Measurements from ENCODE around the gene KIRREL3. TPM values are rescaled to one million over a fixed set of nuclear protein-coding genes. Genes with fewer than 3 reads are reported as not detected.

Gene KIRREL3
- total and polyA plus RNA-seq, 4 donors = 0.90 TPM; not detected in 3

DNA sequence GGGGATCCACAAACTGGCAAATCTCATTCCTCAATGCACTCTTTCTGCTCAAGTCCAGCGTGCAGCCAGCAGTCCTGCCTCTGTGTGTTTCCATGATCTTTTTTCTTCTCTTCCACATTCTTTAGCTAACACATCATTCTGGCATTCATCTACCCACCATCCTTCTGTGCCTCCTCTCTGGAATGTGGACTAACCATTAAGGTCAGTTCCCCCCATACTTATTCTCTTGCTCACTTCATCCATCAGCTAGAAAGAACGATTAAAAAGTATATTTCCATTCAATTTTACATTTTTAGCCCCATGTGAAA is 7.8 kb downstream of the KIRREL3 start:
- 10 to 15% methylated on average over 2 of the region's 2 CpGs for WGBS, 2 donors
- no peaks in the 10 kb centered on the region for H3K27me3 ChIP-seq (ENCODE audit: control insufficient read depth in 1 of 2, insufficient read depth in 2 of 2, low read length in 1 of 2)
- H3K9me3 ChIP-seq (ENCODE audit: control insufficient read depth, low read length) = no peaks in the 10 kb centered on the region
- intact Hi-C loops (cut with DNase I) = loop anchor here in 1 of 2 donors (5.0 kb wide), 1 partner anchor 550 kb away; no protein-coding TSS in a partner anchor
- no peaks in the 10 kb centered on the region for H3K4me1 ChIP-seq (ENCODE audit: control insufficient read depth in 1 of 2, insufficient read depth in 2 of 2, low read length in 2 of 2)
- no peak overlapping the region for H3K4me3 ChIP-seq (ENCODE audit: low read length in 2 of 2)
- DNase-seq (no peak), ATAC-seq (ENCODE audit: low FRiP score) (no peak)
- no peak overlapping the region for H3K27ac ChIP-seq (ENCODE audit: low read depth in 1 of 2, low read length in 2 of 2)
- H3K36me3 ChIP-seq (ENCODE audit: control insufficient read depth in 1 of 2, insufficient read depth in 2 of 2, low read length in 1 of 2) = no peaks in the 10 kb centered on the region

DNA sequence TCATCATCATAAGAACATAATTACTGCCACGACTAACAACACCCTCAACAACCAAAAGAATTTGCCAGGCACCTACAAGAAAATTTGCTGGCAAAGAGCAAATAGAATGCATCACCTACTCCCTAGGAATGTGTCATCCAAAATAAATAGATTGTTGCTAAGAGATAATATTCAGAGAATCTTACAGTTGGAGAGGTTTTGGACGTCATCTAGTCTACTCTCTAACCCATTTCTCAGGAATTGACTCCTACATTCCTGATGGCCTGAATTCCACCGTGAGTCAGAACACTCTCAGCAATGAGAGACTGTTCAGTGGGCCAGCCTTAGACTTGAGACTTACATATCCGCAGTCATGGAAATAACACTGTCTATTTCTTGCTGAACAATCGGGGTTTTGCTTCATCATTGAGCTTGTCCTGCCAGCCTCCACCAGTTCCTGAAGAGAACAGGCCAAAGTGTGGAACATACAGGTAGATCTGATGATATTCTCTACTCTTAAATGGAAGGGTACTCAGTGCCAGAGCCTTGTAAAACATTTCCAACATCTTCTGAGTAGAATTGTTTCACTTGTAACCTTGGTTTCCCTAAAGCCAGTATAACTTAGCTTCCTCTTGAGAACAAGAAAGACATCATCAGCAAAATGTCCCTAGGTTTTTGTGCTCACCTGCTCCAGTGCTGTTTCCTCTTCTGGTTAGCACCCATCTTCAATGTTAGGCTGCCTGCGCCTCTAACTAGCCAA is 8.3 kb downstream of the KIRREL3 start:
- H3K36me3 ChIP-seq (ENCODE audit: control insufficient read depth in 1 of 2, insufficient read depth in 2 of 2, low read length in 1 of 2) = no peaks in the 10 kb centered on the region
- no peaks in the 10 kb centered on the region for H3K27me3 ChIP-seq (ENCODE audit: control insufficient read depth in 1 of 2, insufficient read depth in 2 of 2, low read length in 1 of 2)
- no peak overlapping the region for H3K27ac ChIP-seq (ENCODE audit: low read depth in 1 of 2, low read length in 2 of 2)
- no peaks in the 10 kb centered on the region for H3K4me1 ChIP-seq (ENCODE audit: control insufficient read depth in 1 of 2, insufficient read depth in 2 of 2, low read length in 2 of 2)
- H3K9me3 ChIP-seq (ENCODE audit: control insufficient read depth, low read length) = no peaks in the 10 kb centered on the region
- 58 to 66% methylated on average over 6 of the region's 6 CpGs for WGBS, 2 donors
- no peak overlapping the region for H3K4me3 ChIP-seq (ENCODE audit: low read length in 2 of 2)
- no peak for ATAC-seq (ENCODE audit: low FRiP score)
- intact Hi-C loops (cut with DNase I) = loop anchor here in 1 of 2 donors (5.0 kb wide), 1 partner anchor 550 kb away; no protein-coding TSS in a partner anchor
- DNase-seq = no peak

DNA sequence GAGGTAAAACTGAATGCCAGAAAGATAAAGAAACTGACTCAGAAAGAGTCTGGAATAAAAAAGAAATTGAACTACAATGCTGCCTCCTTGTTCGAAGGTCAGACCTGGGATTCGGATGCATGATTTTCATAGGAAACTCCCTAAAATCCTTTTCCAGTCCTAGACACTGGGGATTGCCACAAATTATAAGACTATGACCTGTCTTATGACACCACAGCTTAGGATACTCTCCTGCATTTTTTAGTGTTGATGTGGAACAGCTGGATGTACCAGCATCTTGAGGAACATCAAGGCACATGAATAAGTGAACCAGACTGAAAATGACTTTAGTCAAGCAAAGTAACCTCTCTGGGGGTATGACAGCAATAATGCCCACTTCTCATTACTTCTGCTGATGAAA is 9.0 kb downstream of the KIRREL3 start:
- Histone ChIP-seq H3K27me3 (ENCODE audit: control insufficient read depth in 1 of 2, insufficient read depth in 2 of 2, low read length in 1 of 2) (no peaks in the 10 kb centered on the region), H3K4me3 (ENCODE audit: low read length in 2 of 2) (no peak overlapping the region), H3K36me3 (ENCODE audit: control insufficient read depth in 1 of 2, insufficient read depth in 2 of 2, low read length in 1 of 2) (no peaks in the 10 kb centered on the region), H3K27ac (ENCODE audit: low read depth in 1 of 2, low read length in 2 of 2) (no peak overlapping the region), H3K4me1 (ENCODE audit: control insufficient read depth in 1 of 2, insufficient read depth in 2 of 2, low read length in 2 of 2) (no peaks in the 10 kb centered on the region), H3K9me3 (ENCODE audit: control insufficient read depth, low read length) (no peaks in the 10 kb centered on the region)
- no peak for DNase-seq
- 81 to 82% methylated on average over 2 of the region's 2 CpGs for WGBS, 2 donors
- ATAC-seq (ENCODE audit: low FRiP score) = no peak
- intact Hi-C loops (cut with DNase I) = loop anchor here in 1 of 2 donors (5.0 kb wide), 1 partner anchor 549 kb away; no protein-coding TSS in a partner anchor

DNA sequence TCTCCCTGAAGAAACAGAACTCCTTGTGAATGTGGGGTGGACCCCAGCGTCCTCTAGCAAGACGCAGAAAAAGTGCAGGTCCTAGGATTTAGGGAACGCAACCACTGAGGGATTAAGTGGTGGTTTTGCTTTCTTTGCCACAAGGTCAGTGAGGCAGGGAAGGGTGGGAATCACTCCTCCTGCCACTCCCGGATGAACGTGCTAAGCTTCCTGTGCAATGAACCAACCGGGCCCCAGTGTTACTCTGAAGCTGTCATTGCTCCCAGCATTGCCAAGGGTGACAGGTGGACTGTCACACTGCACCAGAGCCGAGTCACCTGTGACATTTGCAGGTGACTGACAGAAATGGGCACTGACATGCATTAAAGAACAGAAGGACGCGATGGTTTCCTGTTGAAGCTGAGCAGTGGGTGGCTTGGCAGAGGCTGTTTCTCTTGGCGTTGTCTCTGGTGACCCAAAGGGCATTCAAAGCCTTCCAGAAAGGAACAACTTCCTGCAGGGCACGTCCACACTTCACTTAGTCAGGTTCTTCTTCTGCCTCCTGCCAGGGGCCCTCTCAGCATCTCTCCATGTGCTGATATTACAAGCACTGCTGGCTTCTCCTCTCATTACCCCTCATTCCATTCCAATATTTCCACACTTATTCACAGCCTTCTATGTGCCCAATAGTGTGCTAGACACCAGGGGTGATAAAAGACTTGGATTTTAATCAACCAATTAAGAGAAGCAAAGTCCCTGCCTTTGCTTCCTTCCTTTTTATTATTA is 9.7 kb downstream of the KIRREL3 start:
- no peaks in the 10 kb centered on the region for H3K36me3 ChIP-seq (ENCODE audit: control insufficient read depth in 1 of 2, insufficient read depth in 2 of 2, low read length in 1 of 2)
- no peak overlapping the region for H3K27ac ChIP-seq (ENCODE audit: low read depth in 1 of 2, low read length in 2 of 2)
- H3K4me3 ChIP-seq (ENCODE audit: low read length in 2 of 2) = no peak overlapping the region
- H3K4me1 ChIP-seq (ENCODE audit: control insufficient read depth in 1 of 2, insufficient read depth in 2 of 2, low read length in 2 of 2) = no peaks in the 10 kb centered on the region
- no peaks in the 10 kb centered on the region for H3K27me3 ChIP-seq (ENCODE audit: control insufficient read depth in 1 of 2, insufficient read depth in 2 of 2, low read length in 1 of 2)
- no peaks in the 10 kb centered on the region for H3K9me3 ChIP-seq (ENCODE audit: control insufficient read depth, low read length)
- WGBS, 2 donors = 44 to 47% methylated on average over 11 of the region's 11 CpGs
- ATAC-seq (ENCODE audit: low FRiP score) = no peak
- intact Hi-C loops (cut with DNase I) = loop anchor here in 1 of 2 donors (5.0 kb wide), 1 partner anchor 549 kb away; no protein-coding TSS in a partner anchor
- no peak for DNase-seq

DNA sequence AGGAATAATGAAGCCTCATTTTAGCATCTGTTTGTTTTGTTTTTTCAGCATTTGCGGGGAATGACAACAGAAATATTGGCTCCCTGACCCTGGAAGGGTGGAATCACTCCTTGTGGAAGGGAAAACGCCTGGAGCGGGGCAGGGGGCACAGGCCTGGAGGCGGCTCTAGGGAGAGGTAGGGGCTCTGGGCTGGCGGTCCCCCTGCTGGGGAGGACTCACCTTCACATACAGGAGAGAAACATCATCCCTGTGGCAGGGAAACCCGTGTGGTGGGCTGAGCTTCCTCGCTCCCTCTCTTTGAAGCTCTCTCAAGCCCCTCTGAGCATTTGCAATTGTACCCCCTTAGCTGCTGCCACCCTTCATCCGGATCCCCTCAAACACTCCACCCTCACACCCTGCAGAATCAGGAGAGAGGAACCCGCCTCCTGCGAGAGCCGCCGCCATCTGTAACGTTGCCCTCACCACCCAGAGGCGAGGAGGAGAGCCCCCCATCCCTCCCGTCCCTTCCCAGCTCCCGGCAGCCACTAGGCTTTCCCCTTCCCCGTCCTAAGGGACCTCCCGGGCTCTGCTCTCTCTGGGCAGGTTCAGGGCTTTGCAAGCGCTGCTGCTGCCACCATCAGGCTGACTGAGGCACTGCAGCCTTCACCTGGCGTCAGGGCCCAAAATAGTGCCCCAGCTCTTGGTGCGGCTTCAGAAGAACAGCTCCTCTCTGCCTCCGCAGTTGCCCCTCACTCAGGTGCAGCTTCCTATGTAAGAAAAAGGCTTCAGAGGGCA is 10.4 kb downstream of the KIRREL3 start:
- 18 to 20% methylated on average over 22 of the region's 22 CpGs for WGBS, 2 donors
- no peak overlapping the region for H3K4me3 ChIP-seq (ENCODE audit: low read length in 2 of 2)
- no peak overlapping the region for H3K27ac ChIP-seq (ENCODE audit: low read depth in 1 of 2, low read length in 2 of 2)
- peak; percentile 56 to 85 for DNase-seq
- no peaks in the 10 kb centered on the region for H3K4me1 ChIP-seq (ENCODE audit: control insufficient read depth in 1 of 2, insufficient read depth in 2 of 2, low read length in 2 of 2)
- intact Hi-C loops (cut with DNase I) = loop anchor here in 1 of 2 donors (5.0 kb wide), 1 partner anchor 548 kb away; no protein-coding TSS in a partner anchor
- ATAC-seq (ENCODE audit: low FRiP score) = peak; percentile 80
- no peaks in the 10 kb centered on the region for H3K9me3 ChIP-seq (ENCODE audit: control insufficient read depth, low read length)
- H3K36me3 ChIP-seq (ENCODE audit: control insufficient read depth in 1 of 2, insufficient read depth in 2 of 2, low read length in 1 of 2) = no peaks in the 10 kb centered on the region
- no peaks in the 10 kb centered on the region for H3K27me3 ChIP-seq (ENCODE audit: control insufficient read depth in 1 of 2, insufficient read depth in 2 of 2, low read length in 1 of 2)

DNA sequence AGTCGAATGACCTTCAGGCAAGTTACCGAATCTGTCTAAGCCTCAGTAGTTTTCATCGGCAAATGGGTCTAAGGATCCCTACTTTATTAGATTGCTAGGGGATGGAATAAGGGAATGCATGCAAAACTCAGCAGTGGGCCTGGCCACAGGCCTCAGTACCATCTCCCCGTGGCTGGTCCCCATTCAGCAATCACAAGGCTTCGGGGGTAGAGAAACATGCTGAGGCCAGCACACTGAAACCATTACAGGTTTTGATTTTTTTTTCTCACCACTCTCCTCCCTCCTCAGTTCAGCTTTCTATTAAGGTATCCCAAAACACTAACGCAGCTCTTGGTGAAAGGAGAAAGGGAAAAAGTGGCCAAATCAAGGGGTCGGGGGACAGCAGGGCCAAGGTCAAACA is 11.9 kb downstream of the KIRREL3 start:
- Histone ChIP-seq H3K4me3 (ENCODE audit: low read length in 2 of 2) (no peak overlapping the region), H3K36me3 (ENCODE audit: control insufficient read depth in 1 of 2, insufficient read depth in 2 of 2, low read length in 1 of 2) (no peaks in the 10 kb centered on the region), H3K27me3 (ENCODE audit: control insufficient read depth in 1 of 2, insufficient read depth in 2 of 2, low read length in 1 of 2) (no peaks in the 10 kb centered on the region), H3K4me1 (ENCODE audit: control insufficient read depth in 1 of 2, insufficient read depth in 2 of 2, low read length in 2 of 2) (no peaks in the 10 kb centered on the region), H3K9me3 (ENCODE audit: control insufficient read depth, low read length) (peaks cover 2% of the 10 kb centered on the region), H3K27ac (ENCODE audit: low read depth in 1 of 2, low read length in 2 of 2) (no peak overlapping the region)
- 77 to 89% methylated on average over 7 of the region's 7 CpGs for WGBS, 2 donors
- no peak for DNase-seq
- ATAC-seq (ENCODE audit: low FRiP score) = no peak
- intact Hi-C loops (cut with DNase I) = no loop called here

DNA sequence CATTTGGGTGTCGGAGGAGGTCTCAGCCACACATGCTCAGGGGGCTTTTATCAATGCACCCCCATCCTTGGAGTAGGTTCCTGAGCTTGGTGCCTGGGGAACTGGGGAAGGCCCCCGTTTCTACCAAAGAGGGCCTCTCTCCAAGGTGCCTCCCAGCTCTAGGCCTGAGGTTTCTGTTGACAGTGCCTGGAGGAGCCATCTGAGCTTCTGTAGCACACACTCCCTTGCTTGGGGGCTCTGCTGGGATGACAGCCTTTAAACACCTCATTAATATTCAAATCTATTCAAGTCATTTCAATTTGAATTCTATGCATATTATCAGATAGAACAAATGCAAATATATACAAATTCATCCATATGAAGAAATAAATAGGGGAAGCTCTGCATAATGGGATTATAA is 18.9 kb downstream of the KIRREL3 start:
- Histone ChIP-seq H3K9me3 (ENCODE audit: control insufficient read depth, low read length) (peaks cover 2% of the 10 kb centered on the region), H3K27ac (ENCODE audit: low read depth in 1 of 2, low read length in 2 of 2) (no peak overlapping the region), H3K27me3 (ENCODE audit: control insufficient read depth in 1 of 2, insufficient read depth in 2 of 2, low read length in 1 of 2) (no peaks in the 10 kb centered on the region), H3K4me1 (ENCODE audit: control insufficient read depth in 1 of 2, insufficient read depth in 2 of 2, low read length in 2 of 2) (no peaks in the 10 kb centered on the region), H3K36me3 (ENCODE audit: control insufficient read depth in 1 of 2, insufficient read depth in 2 of 2, low read length in 1 of 2) (no peaks in the 10 kb centered on the region), H3K4me3 (ENCODE audit: low read length in 2 of 2) (no peak overlapping the region)
- WGBS, 2 donors = 60 to 61% methylated on average over 2 of the region's 2 CpGs
- ATAC-seq (ENCODE audit: low FRiP score) (no peak), DNase-seq (no peak)
- intact Hi-C loops (cut with DNase I) = no loop called here

DNA sequence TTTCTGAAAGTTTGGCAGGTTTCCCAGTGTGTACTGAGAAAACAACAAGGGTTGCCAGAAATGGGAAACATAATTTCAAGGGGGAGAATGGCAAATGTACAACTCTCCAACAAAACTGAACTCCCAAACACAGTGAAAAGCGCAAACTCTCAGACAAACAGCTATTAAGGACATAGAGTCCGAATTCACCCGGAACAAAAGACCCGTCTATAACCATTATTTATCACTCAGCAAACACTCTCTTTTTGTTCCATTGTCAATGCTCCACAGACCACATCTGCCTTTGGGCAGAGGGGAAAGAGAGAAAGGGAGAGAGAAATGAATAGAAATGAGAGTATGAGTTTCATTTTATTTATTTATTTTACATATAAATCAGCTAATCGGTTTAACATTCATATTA is 21.7 kb downstream of the KIRREL3 start:
- intact Hi-C loops (cut with DNase I) = no loop called here
- no peak for ATAC-seq (ENCODE audit: low FRiP score)
- Histone ChIP-seq H3K27ac (ENCODE audit: low read depth in 1 of 2, low read length in 2 of 2) (no peak overlapping the region), H3K9me3 (ENCODE audit: control insufficient read depth, low read length) (no peaks in the 10 kb centered on the region), H3K4me1 (ENCODE audit: control insufficient read depth in 1 of 2, insufficient read depth in 2 of 2, low read length in 2 of 2) (no peaks in the 10 kb centered on the region), H3K27me3 (ENCODE audit: control insufficient read depth in 1 of 2, insufficient read depth in 2 of 2, low read length in 1 of 2) (peaks cover 0 to 2% of the 10 kb centered on the region in 2 donors), H3K4me3 (ENCODE audit: low read length in 2 of 2) (no peak overlapping the region), H3K36me3 (ENCODE audit: control insufficient read depth in 1 of 2, insufficient read depth in 2 of 2, low read length in 1 of 2) (no peaks in the 10 kb centered on the region)
- WGBS, 2 donors = 80 to 85% methylated on average over 5 of the region's 5 CpGs
- no peak for DNase-seq
